Putamen (tissue), 1 donor: ENCODE results near the gene SPHKAP.
"Not testable (repeated sequence)": the region's sequence is repeated elsewhere in the genome, so short reads cannot be mapped to it uniquely, and the experiment has no call there.

Experiments
- DNase-seq: peaks from one replicate; pipeline ENCODE4 v3.0.0-alpha.2; 2016; ENCODE audit warnings: low spot score

Gene SPHKAP

DNA sequence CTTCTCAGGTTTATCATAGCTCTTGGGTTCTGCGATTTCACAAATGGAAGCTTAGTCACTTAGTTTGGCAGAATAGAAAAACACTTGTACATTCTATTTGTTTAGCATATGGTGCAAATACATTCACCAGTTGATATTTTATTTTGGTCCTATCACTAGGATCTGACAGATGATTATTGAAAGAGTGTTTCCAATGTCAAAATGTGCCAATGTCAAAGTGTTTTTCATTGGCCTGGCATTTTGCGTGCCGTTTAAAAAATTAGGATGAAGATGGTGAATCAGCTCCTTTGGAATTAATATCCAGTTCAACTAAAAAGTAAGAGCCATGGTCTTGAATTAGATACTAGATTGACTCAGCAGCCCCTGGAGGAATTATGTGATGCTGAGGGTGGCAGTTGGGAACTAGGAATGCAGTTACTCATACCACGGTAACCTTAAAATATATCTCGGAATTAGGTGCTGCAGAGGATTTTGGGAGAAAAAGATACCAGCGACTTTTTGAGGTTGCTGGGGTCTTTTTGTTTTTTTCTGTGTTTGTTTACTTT, 87.0 kb downstream of the SPHKAP start:
- no peak for DNase-seq

DNA sequence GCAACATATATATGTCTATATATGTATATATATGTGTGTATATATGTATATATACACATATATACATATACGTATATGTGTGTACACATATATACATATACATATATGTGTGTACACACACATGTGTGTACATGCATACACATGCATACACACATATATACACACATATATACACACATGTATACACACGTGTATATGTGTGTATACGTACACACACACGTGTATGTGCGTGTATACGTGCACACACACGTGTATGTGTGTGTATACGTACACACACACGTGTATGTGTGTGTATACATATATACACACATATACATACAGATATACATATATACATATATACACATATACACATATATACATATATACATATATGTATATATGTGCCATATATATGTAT, 89.4 kb downstream of the SPHKAP start:
- DNase-seq: no peak

DNA sequence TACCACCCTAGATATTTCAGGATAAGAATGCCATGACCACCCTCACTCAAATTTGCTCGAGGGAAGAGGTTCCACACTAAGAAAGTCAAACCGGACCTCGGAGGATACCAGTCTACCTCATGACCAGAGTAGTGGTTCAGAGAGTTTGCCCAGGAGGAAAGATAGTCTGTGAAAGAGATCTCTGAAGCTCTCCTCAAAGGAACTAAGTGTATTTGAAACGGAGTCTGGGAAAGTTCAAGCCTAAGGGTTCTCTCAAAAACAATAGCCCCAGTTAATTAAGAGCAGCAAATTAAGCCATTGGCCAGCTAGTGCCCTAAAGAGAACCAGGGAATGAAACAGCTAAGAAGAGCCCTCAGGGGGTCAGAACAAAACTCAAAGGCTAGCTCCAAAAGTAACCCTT, 94.9 kb downstream of the SPHKAP start:
- DNase-seq: no peak

DNA sequence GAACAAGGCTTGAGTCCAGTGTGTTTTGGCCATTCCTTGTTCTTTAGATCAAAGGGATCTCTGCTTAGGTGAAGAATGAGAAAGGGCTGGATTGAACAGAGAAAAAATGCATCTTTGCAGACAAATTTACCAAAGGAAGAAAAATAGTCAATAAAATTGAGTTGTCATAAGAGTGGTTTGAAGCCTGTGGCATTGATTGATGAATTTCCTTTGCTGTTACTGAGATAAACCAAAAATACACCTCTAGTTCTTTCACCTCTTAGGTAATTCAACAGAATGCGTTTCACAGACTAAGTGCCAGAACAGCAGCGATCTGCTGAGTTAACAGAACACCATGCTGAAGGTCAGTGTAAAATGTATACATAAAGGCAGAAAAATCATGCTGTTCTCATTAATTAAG, 96.8 kb downstream of the SPHKAP start:
- DNase-seq: no peak

DNA sequence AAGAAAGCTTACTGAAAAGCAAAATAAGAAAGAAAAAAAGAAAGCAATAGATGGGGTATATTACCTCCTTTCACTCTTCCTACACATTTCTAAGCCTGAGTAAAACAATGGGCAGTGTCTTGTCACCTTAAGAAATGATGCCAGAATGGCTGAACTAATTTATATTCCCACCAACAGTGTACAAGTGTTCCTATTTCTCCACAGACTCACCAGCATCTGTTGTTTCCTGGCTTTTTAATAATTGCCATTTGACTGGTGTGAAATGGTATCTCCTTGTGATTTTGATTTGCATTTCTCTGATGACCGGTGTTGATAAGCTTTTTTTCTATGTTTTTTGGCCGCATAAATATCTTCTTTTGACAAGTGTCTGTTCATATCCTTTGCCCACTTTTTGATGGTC, 98.4 kb downstream of the SPHKAP start:
- DNase-seq: no peak

DNA sequence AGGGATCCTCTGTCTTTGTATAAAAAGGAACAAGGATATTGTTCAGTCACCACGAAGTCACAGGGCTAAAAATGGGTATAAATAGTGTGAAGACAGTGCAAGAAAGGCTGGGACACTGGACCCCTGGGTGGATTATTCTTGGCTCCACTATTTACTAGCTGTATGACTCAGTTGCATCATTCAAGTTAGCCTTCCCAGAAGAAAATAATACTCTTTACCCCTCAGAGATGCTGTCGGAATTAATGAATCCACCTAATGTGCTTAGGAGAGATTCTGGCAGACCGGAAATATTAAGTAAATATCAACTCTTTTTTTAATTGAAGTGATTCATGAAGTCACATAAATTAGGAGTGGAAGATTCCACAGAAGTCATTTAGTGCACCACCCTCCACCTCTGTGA, 98.9 kb downstream of the SPHKAP start:
- no peak for DNase-seq

DNA sequence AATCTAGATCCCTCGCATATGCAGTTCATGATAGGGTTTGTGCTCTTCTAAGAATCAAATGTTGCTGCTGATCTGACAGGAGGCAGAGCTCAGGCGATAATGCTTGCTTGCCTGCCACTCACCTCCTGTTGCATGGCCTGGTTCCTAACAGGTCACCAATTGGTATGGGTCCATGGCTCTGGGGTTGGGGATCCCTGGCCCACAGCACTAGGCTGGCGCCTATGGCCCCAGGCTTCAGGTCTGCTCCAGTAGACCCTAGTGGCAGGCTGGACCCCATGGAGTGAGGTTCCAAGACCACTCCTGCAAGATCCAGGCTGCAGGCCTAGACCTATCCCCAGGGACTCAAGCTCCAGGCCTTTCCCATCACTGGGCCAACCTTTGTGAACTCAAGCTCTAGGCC, 102.3 kb downstream of the SPHKAP start:
- DNase-seq: no peak

DNA sequence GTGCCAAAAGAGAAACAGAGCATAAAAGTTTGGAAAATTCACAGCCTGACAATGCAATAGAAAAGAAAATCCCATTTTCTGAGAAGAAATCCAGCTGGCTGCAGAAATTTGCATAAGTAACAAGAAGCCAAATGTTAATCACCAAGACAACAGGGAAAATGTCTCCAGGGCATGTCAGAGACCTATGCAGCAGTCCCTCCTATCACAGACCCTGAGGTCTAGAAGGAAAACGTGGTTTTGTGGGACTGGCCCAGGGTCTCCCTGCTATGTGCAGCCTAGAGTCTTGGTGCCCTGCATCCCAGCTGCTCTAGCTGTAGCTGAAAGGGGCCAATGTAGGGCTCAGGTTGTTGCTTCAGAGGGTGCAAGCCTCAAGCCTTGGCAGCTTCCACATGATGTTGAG, 104.8 kb downstream of the SPHKAP start:
- not testable (repeated sequence) for DNase-seq

DNA sequence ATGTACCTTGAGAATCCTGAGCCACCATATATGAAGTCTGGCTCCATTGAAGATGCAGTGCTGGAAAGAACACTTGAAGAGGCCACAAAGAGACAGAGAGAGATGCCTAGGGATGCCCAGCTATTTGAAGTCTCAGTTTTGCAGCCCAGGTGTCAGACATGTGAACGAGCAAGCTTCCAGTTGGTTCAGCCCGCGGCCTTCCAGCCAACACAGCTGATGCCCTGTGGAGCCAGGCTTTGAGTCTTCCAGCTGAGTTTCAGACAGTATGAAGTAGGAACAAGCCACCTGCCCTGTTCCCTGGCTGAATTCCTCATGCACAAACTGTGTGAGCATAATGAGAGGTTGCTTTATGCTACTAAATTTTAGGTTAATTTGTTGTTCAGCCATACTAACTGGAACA, 108.8 kb downstream of the SPHKAP start:
- DNase-seq: no peak

DNA sequence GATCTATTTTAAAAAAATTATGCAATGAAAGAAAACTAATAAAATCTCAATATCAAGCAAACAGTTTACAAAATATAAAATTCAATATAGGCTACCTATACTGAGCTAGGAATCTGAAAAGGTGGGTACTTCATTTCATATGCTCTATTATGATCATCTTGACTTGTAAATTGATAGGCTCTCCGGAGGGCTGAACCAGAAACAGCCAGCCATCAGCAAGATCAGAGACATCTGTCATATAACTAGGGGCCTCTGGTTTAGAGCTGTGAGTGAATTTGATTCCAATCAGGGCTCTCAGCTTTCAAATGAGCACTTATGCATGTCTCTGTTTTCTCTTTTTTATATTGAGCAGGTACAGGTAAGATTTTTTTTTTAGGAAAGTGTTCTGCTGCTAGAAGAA, 114.2 kb downstream of the SPHKAP start:
- DNase-seq: no peak

DNA sequence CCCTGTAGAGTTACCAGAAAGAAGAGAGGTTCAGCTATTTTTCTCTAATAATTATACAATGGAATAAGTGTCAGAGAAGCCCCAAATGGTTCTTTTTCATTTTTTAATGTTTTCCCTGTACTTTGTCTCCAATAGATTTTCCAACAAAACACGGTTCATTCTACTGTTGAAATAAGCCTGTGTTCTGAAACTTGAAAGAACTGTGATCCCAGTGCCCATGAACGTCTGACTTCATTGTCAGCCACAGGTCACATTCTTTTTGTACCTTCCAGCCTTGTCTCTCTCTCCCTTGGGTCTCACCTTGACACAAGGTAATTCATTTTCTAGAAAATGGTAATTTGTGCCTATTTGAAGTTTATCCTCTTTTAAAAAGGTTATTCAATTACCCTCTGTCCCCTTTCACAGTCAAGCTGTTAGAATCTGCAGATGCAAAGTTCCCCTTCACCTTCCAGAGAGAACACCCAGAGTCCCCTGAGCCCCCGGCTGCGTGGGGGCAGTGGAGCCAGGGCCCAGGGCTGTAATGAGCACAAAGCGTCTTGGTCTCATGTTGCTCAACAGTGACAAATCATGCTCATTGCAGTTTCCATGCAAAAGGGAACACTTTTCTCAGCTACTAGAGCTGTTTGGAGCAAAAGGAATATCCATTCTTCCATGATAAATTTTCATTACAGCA, 115.2 kb downstream of the SPHKAP start:
- no peak for DNase-seq

DNA sequence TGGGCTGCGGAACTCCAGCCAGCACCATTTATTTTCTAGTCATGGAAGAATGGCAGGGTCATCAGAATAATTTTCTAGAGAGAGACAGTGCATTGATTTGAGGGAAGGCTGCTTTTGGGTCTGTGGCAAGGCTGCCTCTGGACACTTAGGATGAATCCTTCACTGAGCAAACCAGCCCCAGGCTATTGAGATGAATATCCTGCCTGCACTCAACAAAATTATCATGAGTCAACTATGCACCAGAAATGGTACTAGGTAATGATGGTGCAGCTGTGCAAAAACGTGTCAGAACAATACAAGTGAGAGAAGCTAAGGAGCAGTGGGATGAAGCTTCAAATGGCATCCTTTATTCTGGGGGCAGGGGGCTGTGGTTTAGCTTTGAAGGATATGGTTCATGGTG, 115.8 kb downstream of the SPHKAP start:
- DNase-seq: no peak

DNA sequence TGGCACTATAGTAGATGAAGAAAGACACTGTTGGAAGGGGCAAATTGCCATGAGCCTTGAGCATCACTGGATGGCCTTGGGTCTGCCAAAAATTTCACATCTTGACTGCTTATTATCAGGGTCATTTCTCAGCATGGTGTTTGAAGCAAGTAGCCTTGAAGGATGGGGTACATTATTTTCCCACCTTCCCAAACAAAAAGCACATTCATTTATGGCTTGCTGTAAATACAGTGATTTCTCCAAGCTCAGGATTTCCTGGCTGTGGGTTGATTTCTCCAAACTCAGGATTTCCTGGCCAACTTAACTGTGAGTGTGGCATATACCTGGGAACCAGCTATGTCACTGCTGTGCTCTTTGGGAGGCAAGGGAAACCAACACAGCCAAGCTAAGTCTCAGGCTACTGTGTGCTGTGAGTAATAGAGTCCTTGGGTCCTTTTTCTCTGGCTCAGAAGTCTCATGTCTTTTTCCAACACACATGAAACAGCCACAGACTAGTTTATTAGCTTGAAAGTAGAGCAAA, 116.6 kb downstream of the SPHKAP start:
- DNase-seq: no peak

DNA sequence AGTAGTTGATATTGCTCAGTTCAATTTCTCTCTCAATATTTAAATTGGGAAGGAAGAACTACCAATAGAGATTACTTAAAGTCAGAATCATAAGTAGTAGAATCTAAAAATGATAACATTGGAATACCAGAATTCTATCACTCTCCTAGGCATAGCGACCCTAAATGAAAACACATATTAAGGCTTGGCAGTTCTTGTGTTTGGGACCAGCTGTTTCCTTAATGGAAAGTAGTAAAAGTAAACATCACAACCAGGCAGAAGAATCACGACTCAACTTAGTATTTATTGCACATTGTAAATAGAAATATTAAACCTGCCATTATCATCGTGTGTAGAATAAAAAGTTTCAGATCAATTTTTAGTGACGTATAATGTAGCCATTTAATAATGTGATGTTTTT, 117.5 kb downstream of the SPHKAP start:
- no peak for DNase-seq

DNA sequence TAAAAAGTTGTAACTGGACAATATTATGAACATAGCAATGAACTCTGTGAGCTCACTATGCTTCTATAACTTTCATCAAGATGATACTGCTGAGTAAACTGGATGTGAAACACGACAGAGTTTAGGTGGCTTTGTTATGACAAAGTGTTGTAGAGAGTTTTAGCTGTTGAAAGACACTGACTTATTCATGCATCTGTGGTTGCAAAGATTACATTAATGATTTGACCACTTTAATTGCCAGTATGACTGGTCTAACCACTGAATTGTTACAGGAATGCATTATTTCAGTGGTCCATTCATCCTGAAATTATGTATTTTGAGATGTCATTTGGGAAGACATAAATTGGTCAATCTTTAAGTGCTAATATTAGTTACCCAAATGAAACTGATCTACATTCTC, 117.9 kb downstream of the SPHKAP start:
- DNase-seq: no peak

DNA sequence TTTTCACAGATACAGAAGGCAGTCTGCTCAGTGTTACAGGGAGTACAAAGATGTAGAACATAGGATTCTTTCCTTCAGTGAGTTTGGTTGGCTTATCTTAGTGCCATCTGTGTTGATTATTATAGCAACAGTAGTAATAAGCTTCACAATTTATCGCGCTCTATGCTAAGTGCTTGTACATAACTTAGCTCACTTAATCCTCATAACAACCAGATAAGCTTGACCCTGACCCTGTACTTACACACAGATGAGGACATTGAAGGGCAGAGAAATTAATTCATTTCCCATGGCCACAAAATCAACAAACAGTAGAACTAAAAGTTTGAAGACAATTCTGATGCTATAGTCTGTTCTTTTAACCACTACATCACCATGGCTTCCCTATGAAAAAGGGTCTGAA, 121.8 kb downstream of the SPHKAP start:
- DNase-seq: no peak

DNA sequence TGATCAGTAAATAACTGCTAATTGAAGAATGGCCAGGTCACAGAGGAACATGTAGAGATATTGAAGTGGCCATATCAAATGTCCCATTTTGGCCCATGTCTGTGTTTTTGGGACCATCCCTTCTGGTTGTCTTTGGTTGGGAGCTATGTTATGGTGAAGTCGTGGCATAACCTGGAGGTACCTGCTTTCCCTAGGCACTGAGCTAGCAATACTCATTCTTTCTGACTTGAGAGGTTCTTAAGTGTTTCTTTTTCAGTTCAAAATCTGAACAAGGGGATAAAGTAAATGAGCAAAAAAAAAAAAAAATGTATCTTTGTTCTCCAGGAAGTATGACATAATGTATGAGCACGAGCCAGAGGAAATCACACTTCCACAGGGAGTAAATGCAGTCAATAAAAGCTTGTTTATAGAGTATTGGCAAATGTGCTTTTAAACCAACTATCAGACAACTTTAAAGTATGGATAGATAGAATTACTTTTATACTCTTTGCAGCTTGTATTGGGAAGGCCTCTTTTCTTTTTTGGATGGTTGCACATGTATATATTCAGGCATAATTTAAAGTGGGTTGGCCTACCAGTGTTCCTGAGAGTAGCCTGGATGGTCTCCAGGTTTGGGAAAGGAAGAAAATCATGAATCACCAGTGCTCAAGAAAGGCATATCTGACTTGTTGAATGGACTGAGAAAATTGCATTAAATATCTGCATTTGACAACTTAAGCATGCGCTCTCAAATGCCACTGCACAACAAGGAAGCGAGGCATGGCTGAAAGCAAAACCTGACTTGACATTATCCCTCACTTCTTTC, 125.0 kb downstream of the SPHKAP start:
- DNase-seq: no peak

DNA sequence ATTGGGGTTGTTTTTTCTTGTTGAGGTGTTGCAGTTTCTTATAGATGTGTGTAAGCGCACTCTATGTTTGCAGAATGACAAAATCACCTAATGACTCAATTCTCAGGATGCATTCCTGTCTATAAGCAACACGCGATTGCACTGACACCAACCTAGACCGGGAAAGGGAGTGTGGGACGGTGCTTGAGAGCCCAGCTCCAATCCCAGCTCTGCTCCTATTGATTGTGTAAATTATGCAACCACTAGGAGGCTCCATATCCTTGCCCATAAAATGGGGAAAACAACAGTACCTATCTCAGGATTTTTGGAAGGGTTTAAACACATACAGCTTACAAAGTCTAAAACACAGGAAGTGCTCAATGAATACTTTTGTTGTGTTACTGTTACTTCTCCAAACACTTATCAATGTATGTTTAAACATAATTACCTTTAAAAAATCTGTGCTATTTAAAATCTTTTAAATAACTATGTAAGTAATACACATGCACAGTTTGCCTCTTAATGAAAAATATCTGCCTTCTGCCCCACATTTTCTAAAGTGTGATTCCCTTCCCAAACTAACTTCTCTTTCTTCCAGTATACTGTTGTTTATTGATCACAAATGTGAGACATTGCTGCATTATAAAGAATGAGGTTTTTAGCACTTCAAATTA, 132.5 kb downstream of the SPHKAP start:
- peak; percentile 17 for DNase-seq

DNA sequence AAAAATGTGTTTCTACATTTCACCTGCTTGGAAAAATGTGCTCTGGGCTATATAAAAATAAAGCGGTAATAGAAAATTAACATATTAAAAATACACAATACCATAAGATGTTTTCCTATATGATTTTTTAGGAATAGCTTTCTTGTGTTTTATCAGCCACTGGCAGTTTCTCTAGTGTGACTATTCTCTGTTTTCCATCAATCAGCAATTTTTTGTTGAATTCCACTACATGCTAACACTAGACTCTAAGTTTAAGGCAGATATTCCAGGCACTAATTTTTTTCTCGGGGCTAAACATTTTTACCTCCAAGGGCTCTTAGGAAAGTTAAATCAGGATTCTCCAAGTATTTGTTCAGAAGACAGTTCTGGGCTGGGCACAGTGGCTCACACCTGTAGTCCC, 140.5 kb downstream of the SPHKAP start:
- DNase-seq: no peak

DNA sequence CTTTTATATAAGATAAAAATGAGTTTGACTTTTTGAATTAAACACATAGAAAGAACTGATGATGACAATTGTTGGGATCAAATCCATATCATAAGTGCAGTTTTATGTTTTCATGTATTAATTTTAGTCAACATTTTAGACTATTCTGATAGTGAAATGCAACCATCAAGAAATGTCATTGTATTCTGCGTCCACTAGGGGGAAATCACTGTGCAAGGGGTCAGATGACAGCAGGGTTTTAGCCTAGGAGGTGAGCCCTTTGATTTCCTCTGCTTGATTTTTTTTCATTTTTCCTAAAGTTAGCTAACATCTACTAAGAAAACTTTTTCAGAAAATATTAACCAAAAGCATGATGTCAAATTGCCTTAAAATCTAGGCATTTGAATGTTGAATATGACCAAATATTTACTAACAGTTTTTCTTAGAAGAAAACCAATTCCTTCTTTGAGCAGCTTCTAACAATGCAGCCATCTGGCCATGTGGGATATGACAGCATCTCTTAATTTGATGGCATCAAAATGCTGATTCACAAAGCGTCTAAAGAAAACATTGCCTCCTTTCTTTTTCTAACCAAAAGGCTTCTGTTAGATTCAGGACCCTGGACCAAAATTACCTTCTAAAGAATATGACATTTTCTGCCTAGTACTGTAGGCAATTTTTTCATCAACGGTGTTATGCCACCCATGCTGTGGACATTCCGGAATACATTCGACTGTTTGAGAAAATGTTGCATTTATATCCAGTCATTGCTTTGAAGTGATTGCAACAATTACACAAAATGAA, 141.5 kb downstream of the SPHKAP start:
- DNase-seq: peak; percentile 11

DNA sequence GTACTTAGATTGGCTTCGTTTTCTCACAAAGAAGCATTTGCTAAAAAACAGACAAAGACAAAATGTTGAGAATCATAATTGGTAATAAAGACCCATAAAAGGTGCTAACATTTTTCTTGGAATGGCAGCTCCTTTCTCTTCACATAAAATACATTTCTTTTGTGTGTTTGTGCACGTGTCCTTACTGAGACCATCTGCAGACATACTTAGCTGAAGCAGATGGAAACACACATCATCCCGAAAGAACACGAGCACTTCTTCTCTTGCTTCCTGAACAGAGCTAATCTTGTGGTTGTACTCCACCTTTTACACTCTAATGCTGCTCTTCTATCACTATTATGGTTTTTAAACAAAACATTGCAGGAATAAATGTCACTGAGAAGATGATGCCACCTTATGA, 142.5 kb downstream of the SPHKAP start:
- no peak for DNase-seq

DNA sequence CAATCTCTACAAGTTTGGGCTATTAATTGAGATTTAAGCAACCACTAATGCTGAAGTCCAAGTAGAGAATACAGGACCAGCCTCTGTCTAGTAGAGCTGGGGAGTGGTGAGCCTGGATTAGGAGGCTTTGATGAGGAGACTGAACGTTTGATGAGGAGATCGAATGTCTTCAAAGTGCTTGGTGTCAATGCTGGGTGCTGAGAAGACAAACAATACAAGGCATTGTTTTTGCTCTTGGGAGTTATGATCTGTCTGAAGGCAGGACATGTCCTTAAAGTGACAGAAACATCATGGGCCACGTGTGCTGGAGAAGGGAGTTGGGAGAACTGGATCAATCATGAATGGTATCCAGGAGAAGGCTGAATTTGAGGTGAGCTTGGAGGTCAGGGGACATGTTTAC, 143.6 kb downstream of the SPHKAP start:
- no peak for DNase-seq
